Heart left ventricle (tissue), 16 donors: Measurements from ENCODE around the gene ANXA10. TPM values are rescaled to one million over a fixed set of nuclear protein-coding genes. Genes with fewer than 3 reads are reported as not detected.

Experiments
- ATAC-seq, 4 donors: fragments of 200-7000 bp; cut with Tn5 transposase; one replicate each; pipeline ENCODE4 v1.9.1; 2020 to 2022; ENCODE audit warnings: moderate library complexity in 4 of 4, mild to moderate bottlenecking in 3 of 4, moderate number of reproducible peaks in 1 of 4
- DNase-seq, 5 donors: peaks; one replicate each; pipeline ENCODE4 v3.0.0-alpha.2; 2020
- H3K27ac ChIP-seq, 12 donors: fragments of 200-600 bp; sonication (generic) in 4 of 12; one replicate each; pipeline versions ENCODE4 v1.5.0 to v1.8.0; 2016 to 2022; ENCODE audit warnings: mild to moderate bottlenecking in 2 of 12
- H3K27me3 ChIP-seq, 9 donors: fragments of 200-600 bp; sonication (generic) in 2 of 9; one replicate each; pipeline versions ENCODE4 v1.5.1 to v1.8.0; 2016 to 2022; ENCODE audit warnings: mild to moderate bottlenecking in 3 of 9
- H3K36me3 ChIP-seq, 9 donors: fragments of 200-600 bp; sonication (generic) in 2 of 9; one replicate each; pipeline versions ENCODE4 v1.5.0 to v1.8.0; 2018 to 2022; ENCODE audit warnings: mild to moderate bottlenecking in 2 of 9
- H3K4me1 ChIP-seq, 12 donors: fragments of 200-600 bp; sonication (generic) in 4 of 12; one replicate each; pipeline versions ENCODE4 v1.5.0 to v1.8.0; 2016 to 2022; ENCODE audit warnings: mild to moderate bottlenecking in 3 of 12
- H3K4me3 ChIP-seq, 12 donors: fragments of 200-600 bp; sonication (generic) in 4 of 12; one replicate each; pipeline versions ENCODE4 v1.5.0 to v1.8.0; 2017 to 2022; ENCODE audit warnings: mild to moderate bottlenecking in 9 of 12, moderate library complexity in 4 of 12
- H3K9me3 ChIP-seq, 12 donors: fragments of 200-600 bp; sonication (generic) in 4 of 12; one replicate each; pipeline versions ENCODE4 v1.5.0 to v1.8.0; 2016 to 2022; ENCODE audit warnings: mild to moderate bottlenecking in 1 of 12
- CTCF ChIP-seq, 12 donors: fragments of 200-600 bp; sonication (generic) in 4 of 12; IDR thresholded peaks; one replicate each; pipeline versions ENCODE4 v1.5.0 to v1.8.0; 2018 to 2022; ENCODE audit warnings: antibody characterized with exemption in 12 of 12, mild to moderate bottlenecking in 5 of 12
- POLR2A ChIP-seq, 2 donors: fragments of 450-650 bp; IDR thresholded peaks; one replicate each; pipeline ENCODE4 v1.6.1; 2017; ENCODE audit warnings: antibody characterized with exemption in 2 of 2, mild to moderate bottlenecking in 2 of 2, moderate library complexity in 2 of 2
- WGBS, 4 donors: extraction: QIAGEN DNeasy Blood & Tissue Kit in 2 of 4; methylation state at CpG; one replicate each; pipeline versions ENCODE4 v1.1.5 to v1.1.7; 2013 to 2018; 5-methylcytosine and 5-hydroxymethylcytosine counted together
- intact Hi-C, 10 donors: fragments of 100-400 bp; cut with DNase I; formaldehyde crosslinking; loops; one replicate each; pipeline versions ENCODE4 v1.11.1 to v1.14.2; 2022
- polyA plus RNA-seq, 2 donors: library from polyadenylated mRNA; stranded (reverse); fragments of 200-250 nt; gene quantifications; one replicate each; pipeline ENCODE4 v1.2.3, GENCODE V29; 2013
- total RNA-seq, 9 donors: library from RNA; depleted of rRNA in 2 of 9; stranded (reverse); fragments of >200 nt in 2 of 9; fragmentation: NEBNext Ultra II Directional in 3 of 9; extraction: Animal tissue kit (Norgen Biotek cat#: 25700) in 3 of 9; gene quantifications; one replicate each; pipeline versions ENCODE4 v1.1.0 to v1.2.4, GENCODE V29; 2016 to 2023
- donor health status: ischemic (EF 13 %, LVEDD 7.1; RV severe dilation, severe dysfunction).
- donor health status: healthy with polysubstance abuse.
- donor health status: DM: no; HTN: yes; CAD: no.
- donor health status: DM: no; HTN: no; CAD: no.
- donor health status: ischemic (EF 25% LVEDD 6.9; RV normal size, moderate dysfunction).
- donor health status: ischemic (EF 25% LVEDD 5.7; RV mildly dilated, moderate dysfunction).
- donor health status: healthy.
- donor health status: DM: yes; HTN: yes; CAD: no.
- donor health status: ischemic (EF 35%, LVEDD 5.7; RV mildly dilated, moderate dysfunction).
- donor health status: nonischemic (EF 11% LVEDD 7.7; RV severe dilation, severe dysfunction).
- donor health status: DM: yes; HTN: yes; CAD: no.
- donor health status: PGD.
- donor health status: ischemic (EF 29% LVEDD 5.4; RV normal size, mild dysfunction).
- donor health status: nonischemic (EF 23%, LVEDD 6.1; RV moderate dilation, normal function).

The ANXA10 gene
- total and polyA plus RNA-seq, 11 donors, result not detected

- Histone ChIP-seq H3K4me1 (peaks cover 0 to 8% (median 0%) of the 10 kb centered on the region in 12 donors), H3K27ac (no peak overlapping the region), H3K36me3 (no peaks in the 10 kb centered on the region), H3K27me3 (no peaks in the 10 kb centered on the region), H3K4me3 (no peak overlapping the region), H3K9me3 (peaks cover 0 to 28% (median 0%) of the 10 kb centered on the region in 12 donors)
- ATAC-seq (no peak), DNase-seq (no peak)
- TF ChIP-seq POLR2A (IDR thresholded peaks at IDR 0.05) (no peak), CTCF (IDR thresholded peaks at IDR 0.05) (no peak)
- intact Hi-C loops, result no loop called here
- 80 to 98% (median 81%) methylated on average over 3 of the region's 3 CpGs for WGBS, 4 donors
Observed at GRCh38 chr4:168164045-168164444, 71.7 kb downstream of the ANXA10 start.

DNA sequence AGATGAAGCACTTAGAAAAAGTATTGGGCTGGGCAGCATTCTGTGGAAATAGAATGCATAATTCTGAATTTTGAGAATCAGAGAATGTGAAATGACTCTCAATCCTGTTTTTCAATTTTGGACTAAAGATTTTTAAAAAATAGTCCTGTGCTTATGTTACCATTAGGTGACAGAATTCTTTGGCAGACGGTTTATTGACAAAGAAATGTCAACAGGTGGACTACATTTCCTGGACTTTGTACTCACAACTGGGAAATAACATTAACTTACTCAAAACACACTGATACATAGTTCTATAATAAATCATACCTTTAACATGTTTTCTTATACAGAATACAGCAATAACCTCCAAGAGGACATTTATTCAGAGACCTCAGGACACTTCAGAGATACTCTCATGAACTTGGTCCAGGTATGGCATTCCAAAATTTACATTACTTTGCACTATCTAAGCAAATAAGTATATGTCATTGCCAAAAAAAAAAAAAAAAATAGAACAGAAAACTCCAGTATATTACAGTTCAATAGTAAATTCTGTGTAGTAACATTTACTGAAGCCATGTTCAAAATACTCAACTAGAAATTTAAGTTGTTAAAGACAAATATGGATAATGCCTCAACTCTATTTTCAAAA, 72.7 kb downstream of the ANXA10 start:
- no peak overlapping the region for H3K4me3 ChIP-seq
- H3K4me1 ChIP-seq, result peaks cover 0 to 8% (median 0%) of the 10 kb centered on the region in 12 donors
- no peaks in the 10 kb centered on the region for H3K36me3 ChIP-seq
- ATAC-seq (no peak), DNase-seq (no peak)
- H3K27me3 ChIP-seq, result no peaks in the 10 kb centered on the region
- intact Hi-C loops, result no loop called here
- H3K9me3 ChIP-seq, result peaks cover 0 to 19% (median 0%) of the 10 kb centered on the region in 12 donors
- TF ChIP-seq CTCF (IDR thresholded peaks at IDR 0.05), result no peak
- TF ChIP-seq POLR2A (IDR thresholded peaks at IDR 0.05), result no peak
- 44 to 69% (median 65%) methylated on average over 1 of the region's 1 CpG for WGBS, 4 donors
- H3K27ac ChIP-seq, result no peak overlapping the region

DNA sequence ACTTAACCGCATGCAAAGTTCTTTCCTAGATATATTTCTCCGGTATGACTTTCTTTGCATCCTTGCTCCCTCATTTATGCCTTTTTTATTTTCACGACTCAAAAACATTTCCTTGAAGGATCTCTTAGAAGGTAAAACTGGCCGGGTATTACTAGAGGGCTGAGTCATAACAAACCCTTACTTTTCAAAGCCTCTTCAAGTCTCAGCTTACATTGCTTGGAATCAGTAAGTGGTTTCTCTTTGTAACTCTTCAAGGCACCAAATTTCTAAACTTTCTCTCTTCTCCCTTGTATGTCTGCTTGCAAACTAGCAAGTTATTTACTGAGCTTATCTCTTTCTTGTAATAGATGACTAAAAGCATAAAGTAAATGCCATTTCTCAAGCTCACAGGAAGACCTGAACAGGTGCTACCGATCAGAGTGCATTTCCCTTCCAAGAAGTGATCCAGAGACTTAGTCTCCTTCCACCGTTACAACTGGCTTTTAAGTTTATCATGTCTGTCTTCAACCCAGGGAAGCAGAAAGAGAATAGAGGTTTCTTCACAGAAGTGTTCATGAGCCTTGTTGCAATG, 75.5 kb downstream of the ANXA10 start:
- no peaks in the 10 kb centered on the region for H3K27me3 ChIP-seq
- TF ChIP-seq CTCF (IDR thresholded peaks at IDR 0.05) (no peak), POLR2A (IDR thresholded peaks at IDR 0.05) (no peak)
- intact Hi-C loops, result no loop called here
- H3K4me1 ChIP-seq, result peaks cover 0 to 5% (median 0%) of the 10 kb centered on the region in 12 donors
- no peak overlapping the region for H3K27ac ChIP-seq
- 80 to 89% (median 83%) methylated on average over 6 of the region's 6 CpGs for WGBS, 4 donors
- no peaks in the 10 kb centered on the region for H3K9me3 ChIP-seq
- no peaks in the 10 kb centered on the region for H3K36me3 ChIP-seq
- no peak for ATAC-seq
- no peak for DNase-seq
- H3K4me3 ChIP-seq, result no peak overlapping the region

- Histone ChIP-seq H3K9me3 (no peaks in the 10 kb centered on the region), H3K36me3 (no peaks in the 10 kb centered on the region), H3K4me3 (no peak overlapping the region), H3K27ac (no peak overlapping the region), H3K4me1 (no peaks in the 10 kb centered on the region), H3K27me3 (no peaks in the 10 kb centered on the region)
- 91 to 95% (median 92%) methylated on average over 4 to 6 of the region's 6 CpGs for WGBS, 4 donors
- DNase-seq, result no peak
- ATAC-seq, result peak in 1 of 4 donors; percentile 22
- TF ChIP-seq CTCF (IDR thresholded peaks at IDR 0.05) (no peak), POLR2A (IDR thresholded peaks at IDR 0.05) (no peak)
- intact Hi-C loops, result no loop called here
Observed at GRCh38 chr4:168174308-168174707, 82.0 kb downstream of the ANXA10 start.
